NCI-H2227 treated with DMSO at 0.1 percent for 48 hours (cell line): ENCODE measurements around the gene DPP7.

Source experiments
- DNase-seq: peaks from one replicate; lab custom pipeline; 2025; lab: John Stamatoyannopoulos, UW

The DPP7 gene

DNA sequence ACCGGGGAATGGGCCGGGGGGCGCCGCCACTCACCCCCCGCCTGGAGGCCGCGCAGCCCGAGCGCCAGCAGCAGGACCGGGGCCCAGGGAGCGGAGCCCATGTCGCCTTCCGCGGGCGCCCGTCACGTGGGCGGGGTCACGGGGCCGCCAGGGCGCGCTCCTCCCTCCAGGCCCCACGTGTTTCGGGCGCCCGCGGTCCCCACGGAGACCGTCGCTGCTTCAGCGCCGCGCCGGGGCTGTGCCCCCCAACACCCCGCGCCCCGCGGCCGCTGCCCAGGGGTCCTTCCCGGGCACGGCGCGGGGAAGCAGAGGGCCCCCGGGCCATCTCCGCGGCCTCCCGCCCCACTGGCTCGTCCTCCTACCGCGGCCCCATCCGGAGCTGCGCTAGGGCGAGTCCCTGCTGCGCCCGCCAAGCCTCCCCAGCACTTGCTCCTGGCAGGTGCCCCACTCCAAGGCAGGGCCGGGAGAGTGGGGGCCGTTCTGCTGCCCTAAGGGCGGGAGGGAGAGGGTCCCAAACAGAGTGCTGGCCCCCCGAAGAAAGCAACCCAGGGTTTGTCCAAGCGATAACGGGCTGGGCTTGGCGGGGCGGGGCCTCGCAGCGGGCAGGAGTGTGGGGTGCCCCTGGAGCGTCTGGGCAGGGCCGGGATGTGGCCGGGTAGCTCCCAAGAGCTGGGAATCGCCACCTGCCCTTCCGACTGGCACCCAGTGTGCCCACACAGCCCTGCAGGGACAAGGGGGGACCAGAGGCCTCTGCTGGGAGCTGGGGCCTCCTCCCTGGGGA is at the start of gene DPP7:
DPP7 (minus strand) TSS at position 121 of the 781 bp plus-strand sequence; CDS start at position 101, 20 bp downstream.
- DNase-seq: peak; percentile 10

DNA sequence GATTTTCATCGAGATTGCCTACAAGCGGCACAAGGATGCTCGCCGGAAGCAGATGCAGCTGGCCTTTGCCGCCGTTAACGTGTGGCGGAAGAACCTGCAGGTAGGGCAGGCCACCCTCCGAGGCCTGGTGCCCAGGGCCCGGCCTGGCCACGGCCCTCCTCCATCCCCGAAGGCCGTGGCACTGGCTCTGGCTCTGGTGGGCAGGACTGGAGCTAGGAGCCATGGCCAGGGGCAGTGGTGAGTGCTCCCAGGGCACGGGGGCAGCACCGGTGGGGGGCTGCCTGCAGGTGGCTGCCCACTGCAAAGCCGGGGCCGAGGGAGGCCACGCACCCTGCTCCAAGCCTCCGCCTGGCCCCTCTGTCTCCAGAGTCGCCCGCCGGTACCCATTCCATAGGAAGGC is 49.3 kb upstream of the DPP7 start:
- no peak for DNase-seq

DNA sequence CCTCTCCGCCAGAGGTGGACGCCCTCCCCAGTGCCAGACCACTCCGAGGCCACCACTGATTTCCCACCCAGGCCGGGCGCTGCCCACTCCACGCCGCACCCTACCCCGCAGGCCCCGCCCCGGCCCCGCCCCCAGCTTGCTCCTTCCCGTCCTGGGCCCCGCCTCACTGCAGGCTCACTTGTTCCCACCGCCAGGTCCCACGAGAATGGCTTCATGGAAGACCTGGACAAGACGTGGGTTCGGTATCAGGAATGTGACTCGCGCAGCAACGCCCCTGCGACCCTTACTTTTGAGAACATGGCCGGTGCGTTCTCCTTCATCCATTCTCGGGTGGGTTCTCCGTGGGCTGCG is 48.8 kb upstream of the DPP7 start:
- no peak for DNase-seq

DNA sequence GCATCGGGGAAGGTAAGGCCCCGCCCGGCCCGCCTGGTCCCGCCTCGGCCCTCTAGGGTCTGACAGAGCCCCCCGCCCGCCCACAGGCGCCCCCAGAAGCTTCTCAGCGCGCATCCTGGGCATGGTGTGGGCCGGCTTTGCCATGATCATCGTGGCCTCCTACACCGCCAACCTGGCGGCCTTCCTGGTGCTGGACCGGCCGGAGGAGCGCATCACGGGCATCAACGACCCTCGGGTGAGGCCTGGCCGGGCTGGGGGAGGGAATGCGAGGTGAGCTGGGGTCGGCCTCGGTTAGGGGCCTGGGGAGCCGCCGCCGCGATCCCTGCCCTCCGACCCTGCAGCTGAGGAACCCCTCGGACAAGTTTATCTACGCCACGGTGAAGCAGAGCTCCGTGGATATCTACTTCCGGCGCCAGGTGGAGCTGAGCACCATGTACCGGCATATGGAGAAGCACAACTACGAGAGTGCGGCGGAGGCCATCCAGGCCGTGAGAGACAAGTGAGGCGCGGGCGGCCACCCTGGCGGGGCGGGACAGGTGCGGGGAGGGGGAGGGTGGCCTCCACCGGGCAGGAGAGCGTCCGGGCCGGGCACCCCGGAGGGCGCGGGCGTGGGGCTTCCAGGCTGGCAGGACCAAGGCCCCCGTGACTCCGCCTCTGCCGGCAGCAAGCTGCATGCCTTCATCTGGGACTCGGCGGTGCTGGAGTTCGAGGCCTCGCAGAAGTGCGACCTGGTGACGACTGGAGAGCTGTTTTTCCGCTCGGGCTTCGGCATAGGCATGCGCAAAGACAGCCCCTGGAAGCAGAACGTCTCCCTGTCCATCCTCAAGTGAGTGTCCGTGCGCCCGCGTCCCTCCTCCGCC is 48.2 kb upstream of the DPP7 start:
- no peak for DNase-seq

DNA sequence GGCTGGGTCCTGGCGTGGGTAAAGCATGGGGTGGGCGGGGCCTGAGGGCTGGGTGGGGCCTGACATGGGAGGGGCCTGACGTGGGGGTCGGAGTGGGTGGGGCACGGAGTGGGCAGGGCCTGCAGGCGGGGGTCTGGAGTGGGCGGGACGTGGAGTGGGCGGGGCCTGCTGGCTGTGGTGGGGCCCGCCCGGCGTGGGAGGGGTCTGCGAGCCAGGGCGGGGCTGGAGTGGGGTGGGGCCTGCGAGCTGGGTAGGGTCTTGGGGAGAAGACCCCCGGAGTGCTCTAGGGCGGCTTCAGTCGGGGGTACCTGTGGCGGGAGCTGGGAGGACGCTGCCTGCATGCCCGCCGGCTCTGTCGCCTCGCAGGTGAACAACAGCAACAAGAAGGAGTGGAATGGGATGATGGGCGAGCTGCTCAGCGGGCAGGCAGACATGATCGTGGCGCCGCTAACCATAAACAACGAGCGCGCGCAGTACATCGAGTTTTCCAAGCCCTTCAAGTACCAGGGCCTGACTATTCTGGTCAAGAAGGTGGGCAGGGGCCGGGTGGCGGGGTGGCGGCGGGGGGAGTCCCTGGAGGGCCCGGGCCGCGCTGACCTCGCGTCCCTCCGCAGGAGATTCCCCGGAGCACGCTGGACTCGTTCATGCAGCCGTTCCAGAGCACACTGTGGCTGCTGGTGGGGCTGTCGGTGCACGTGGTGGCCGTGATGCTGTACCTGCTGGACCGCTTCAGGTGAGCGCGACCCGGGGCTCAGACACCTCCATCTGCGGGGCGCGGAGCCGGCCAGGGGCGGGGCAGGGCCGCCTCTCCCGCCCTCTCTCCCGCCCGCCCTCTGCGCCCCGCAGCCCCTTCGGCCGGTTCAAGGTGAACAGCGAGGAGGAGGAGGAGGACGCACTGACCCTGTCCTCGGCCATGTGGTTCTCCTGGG is 47.3 kb upstream of the DPP7 start:
- no peak for DNase-seq

DNA sequence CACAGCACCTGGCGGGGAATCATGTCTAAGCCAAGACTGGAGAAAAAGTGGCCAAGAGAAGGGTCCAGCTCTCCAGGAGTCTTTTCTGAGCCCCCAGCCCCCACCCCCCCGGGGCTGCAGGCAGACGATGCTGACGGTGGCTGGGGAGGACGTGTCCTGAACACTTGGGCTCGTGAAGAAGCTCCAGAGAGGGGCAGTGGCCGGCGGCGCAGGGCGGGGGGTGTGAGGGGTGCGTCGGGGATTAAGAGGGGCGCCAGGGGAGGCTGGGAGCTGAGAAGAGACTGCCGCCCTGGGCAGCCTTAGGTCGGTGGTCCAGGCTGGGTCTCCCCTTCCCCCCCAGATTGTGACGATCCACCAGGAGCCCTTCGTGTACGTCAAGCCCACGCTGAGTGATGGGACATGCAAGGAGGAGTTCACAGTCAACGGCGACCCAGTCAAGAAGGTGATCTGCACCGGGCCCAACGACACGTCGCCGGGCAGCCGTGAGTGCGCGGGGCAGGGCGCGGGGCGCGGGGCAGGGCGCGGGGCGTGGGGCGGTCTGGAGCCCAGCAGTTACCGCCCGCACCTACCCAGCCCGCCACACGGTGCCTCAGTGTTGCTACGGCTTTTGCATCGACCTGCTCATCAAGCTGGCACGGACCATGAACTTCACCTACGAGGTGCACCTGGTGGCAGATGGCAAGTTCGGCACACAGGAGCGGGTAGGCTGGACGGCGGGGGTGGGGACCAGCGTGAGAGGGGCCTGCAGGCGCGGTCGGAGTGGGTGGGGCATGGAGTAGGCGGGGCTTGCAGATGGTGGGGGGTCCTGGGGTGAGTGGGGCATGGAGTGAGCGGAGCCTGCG is 46.4 kb upstream of the DPP7 start:
- DNase-seq: no peak

DNA sequence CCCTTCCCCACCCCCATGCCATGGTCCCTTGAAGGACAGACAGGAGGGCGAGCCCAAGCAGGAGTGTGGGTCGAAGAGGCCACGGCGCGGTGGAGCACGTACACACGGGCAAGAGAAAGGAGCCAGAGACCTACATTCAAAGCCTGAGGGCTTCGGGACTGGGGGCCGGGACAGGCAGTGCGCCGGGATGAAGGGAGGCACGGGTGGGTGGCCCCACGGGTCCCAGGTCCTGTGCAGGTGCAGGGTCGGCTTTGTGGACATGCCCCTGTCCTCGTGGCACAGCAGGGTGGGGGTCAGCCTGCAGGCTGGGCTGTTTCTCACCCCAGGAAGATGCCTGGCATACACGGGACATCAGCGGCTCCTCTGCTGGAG is 45.5 kb upstream of the DPP7 start:
- no peak for DNase-seq

DNA sequence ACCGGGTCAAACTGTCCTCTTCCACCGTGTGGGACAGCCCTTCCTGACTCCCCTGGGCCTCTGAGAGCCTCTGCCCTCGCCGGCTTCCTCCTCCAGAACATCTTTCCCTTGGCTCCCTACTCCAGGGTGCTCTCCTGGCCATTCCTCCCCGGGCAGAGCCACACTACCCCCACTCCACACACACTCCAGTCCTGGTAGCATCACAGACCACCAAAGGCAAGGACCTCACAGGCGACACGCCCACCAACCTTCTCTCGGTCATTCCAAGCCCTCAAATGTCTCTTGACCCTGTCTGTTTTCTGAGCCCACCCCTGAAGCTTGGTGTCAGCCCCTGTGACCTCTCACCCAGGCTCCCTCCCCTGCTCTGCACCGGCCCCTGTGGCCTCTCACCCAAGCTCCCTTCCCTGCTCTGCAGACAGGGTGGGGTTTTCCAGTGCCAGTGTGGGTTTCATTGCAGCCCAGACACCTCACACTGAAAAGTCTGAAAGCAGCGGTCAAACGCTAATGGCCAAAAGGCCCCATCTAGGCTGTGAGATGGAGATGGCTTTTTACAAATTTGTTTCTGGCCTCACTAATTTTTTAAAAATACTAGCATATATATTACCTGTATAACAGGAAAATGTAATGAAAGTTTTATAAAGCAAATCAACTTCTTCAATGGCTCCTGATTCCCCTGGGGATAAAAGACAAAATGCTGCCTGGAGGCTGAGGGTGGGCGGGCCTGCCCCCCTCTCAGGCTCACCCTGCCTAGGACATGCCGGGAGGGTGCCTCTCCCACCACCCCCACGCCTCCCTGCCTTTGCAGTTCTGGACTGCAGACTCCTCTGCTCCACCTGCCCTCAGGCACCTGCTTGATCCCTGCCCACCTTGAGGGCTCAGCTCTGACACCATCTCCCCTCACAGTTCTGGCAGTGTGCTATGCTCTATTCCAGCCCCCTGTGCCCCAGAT is 44.8 kb upstream of the DPP7 start:
- DNase-seq: no peak

DNA sequence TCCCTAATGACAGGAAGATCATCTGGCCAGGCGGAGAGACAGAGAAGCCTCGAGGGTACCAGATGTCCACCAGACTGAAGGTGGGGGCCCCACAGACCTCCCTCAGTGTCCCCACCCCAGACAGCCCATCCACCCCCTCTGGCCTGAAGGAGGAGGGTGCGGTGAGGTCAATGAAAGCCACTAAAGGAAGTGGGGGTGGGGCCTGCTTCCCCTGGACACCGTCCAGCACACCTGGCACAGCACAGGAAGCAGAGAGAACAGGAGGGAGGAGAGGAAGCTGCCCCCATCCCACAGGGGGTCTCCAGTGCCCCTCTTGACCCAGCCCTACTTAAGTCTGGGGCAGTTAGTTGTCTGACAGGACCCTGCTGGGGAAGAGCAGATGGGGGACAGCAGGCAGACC is 44.1 kb upstream of the DPP7 start:
- no peak for DNase-seq

DNA sequence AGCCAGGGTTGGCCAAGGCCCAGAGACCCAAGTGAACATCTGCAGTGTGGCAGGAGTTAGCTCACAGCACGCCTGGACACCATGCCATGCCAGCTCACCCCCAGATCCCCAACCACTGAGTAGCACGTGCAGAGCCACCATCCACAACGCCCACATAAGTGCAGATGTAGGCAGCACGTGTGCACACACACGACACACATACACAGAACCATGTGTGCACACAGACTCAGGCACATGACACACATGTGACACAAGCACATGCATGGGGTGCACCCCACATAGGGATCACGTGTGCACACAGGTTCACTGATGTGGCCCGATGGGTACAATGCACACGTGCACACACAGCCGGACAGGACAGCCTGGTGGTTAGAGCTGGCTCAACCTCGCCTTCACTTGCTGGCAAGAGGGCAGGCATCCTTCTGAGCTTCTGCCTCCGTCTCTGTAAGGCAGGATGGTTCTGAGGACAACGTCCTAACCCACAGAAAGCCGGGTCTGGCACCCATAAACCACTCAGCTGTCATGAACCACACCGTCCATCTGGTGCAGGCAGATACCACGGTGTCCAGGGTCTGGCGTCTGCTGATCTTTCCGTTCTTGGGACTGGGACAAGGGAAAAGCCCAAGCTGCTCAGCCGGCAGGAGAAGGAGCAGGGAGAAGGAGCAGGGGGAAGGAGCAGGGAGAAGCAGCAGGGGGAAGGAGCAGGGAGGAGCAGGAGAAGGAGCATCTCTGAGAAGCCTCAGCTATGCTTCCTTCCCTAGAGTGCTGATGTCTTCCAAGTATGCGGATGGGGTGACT is 43.3 kb upstream of the DPP7 start:
- no peak for DNase-seq

DNA sequence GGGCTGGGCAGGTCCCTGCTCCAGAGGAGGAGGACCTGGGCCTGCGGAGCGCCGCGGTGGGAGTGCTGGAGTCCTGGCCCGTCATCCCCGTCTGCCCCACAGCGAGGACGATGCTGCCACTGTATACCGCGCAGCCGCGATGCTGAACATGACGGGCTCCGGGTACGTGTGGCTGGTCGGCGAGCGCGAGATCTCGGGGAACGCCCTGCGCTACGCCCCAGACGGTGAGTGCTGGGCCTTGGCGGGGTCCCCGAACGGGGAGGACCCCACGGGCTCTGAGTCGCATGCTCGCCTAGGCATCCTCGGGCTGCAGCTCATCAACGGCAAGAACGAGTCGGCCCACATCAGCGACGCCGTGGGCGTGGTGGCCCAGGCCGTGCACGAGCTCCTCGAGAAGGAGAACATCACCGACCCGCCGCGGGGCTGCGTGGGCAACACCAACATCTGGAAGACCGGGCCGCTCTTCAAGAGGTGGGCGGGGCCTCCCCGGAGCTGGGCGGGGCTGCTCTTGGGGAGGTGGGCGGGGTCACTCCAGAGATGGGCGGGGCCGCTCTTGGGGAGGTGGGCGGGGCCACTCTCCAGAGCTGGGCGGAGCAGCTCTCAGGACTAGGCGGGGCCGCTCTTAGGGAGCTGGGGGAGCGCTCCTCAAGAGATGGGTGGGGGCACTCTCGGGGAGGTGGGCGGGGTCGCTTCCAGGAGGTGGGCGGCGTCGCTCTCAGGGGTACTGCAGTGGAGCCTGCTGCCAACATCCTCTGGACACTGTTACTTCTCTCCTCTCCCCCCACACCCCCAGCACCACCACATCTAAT is 42.2 kb upstream of the DPP7 start:
- no peak for DNase-seq

DNA sequence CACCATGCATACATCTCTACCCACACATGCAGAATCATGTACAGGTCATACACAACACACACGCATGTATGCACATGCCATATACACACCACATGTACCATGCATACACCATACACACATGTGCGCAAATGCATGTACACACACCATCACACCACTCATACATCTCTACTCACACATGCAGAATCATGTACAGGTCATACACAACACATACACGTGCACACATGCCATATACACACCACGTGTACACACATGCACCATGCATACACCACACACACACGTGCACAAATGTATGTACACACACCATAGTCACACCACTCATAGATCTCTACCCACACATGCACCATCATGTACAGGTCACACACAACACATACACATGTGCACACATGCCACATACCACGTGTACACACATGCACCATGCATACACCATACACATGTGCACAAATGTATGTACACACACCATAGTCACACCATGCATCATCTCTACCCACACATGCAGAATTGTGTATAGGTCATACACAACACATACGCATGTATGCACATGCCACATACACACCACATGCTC is 38.4 kb upstream of the DPP7 start:
- no peak for DNase-seq

DNA sequence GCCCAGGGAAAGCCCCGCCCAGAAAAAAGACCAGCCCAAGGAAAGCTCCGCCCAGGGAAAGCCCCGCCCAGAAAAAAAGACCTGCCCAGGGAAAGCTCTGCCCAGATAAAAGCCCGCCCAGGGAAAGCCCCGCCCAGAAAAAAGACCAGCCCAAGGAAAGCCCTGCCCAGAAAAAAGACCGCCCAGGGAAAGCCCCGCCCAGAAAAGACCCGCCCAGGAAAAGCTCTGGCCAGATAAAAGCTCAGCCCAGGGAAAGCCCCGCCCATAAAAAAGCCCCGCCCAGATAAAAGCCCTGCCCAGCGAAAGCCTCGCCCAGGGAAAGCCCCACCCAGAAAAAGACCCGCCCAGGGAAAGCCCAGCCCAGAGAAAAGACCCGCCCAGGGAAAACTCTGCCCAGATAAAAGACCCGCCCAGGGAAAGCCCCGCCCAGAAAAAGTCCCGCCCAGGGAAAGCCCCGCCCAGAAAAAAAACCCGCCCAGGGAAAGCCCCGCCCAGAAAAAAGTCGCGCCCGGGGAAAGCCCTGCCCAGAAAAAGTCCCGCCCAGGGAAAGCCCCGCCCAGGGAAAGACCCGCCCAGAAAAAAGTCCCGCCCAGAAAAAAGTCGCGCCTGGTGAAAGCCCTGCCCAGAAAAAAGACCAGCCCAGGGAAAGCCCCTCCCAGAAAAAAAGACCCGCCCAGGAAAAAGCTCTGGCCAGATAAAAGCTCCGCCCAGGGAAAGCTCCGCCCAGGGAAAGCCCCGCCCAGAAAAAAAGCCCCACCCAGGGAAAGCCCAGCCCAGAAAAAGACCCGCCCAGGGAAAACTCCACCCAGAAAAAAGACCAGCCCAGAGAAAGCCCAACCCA is 36.3 kb upstream of the DPP7 start:
- no peak for DNase-seq

DNA sequence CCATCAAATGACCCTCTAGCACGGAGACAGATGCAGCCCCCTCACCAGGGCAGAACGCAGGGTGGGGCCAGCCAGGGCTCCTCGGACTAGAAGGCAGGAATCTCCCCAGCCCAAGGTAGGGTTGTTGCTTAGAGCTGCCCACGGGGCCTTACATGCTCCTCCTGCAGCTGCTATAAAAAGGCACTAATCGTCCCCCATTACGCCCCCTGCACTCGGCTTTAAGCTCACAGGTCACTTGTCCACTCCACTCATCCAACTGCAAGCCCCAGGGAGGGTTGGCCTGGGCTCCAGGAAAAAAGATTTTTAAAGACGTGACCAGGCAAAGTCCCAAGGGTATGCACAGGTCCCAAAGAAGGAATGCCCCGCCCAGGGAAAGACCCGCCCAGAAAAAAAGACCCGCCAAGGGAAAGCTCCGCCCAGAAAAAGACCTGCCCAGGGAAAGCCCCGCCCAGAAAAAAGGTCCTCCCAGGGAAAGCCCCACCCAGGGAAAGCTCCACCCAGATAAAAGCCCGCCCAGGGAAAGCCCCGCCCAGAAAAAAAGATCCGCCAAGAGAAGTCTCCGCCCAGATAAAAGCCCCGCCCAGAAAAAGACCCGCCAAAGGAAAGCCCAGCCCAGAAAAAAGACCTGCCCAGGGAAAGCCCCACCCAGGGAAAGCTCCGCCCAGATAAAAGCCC is 35.5 kb upstream of the DPP7 start:
- no peak for DNase-seq

DNA sequence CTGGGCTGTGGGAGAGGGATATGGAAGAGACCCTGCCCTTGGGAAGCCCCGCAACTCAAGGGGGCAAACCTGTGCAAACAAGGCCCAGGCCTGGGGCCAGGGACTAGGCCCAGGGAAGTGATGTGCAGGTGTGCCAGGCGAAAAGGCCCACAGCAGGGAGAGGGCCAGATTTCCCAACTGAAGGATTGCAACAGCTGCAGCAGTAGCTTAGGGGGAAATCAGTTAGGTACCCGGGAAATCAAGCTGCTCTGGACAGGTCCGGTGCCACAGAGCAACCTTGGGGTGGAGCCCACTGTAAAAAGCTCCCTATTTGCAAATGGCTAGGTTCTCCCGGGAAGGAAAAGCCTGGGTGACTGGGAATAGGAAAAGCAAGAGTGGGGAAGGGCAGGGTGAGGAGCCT is 34.8 kb upstream of the DPP7 start:
- DNase-seq: no peak

DNA sequence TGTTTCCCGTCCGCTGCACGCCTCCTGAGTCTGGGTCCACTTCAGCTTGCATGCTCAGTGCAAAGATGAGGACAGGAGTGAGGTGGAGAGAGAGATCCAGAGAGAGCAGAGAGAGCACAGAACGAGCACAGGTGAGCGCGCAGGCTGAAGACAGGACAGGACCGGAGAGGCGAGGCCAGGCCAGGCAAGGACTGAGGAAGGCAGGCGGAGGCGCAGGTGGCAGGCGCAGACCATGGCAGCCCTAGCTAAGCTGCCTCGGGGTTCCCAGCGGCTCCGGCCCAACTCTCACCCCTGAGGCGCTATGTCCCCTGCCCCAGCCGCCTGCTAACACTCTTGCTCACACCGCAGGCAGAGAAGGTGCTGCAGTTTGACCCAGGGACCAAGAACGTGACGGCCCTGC is 34.1 kb upstream of the DPP7 start:
- no peak for DNase-seq

DNA sequence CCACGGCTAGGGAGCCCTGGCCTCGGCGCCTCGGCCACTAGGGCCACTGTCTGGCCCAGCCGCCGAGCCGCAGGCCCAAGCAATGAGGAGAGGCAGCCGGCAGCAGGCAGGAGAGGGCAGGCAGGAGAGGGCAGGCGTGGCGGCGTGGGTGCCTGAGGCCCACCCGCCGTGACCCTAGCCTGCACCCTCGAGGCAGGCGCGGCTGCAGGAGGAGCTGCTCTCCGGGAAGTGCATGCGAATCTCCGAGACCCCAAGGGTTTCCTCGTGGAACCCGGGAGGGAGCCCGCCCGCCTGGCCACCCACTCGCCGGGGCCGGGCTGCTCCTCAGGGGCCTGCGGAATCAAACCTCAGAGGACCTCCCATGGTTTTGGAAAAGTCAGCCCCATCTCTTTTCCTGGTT is 33.7 kb upstream of the DPP7 start:
- DNase-seq: no peak
